Left lobe of liver (tissue), 2 donors: ENCODE results near the gene GASK1A. TPM values are rescaled to one million over a fixed set of nuclear protein-coding genes. Genes with fewer than 3 reads are reported as not detected.
A peak's percentile ranks its signal among the peaks of the same experiment; 100 is the strongest.

Source experiments
- ATAC-seq: fragments of 200-7000 bp; cut with Tn5 transposase; one replicate; pipeline ENCODE4 v1.9.1; 2020; ENCODE audit warnings: mild to moderate bottlenecking, moderate library complexity
- DNase-seq: peaks from one replicate; pipeline ENCODE4 v3.0.0-alpha.2; 2020; ENCODE audit warnings: low spot score
- total RNA-seq: library from RNA; stranded (reverse); gene quantifications from one replicate; pipeline ENCODE4 v1.2.1, GENCODE V29; 2021
- donor health status: DM: no; HTN: no; CAD: no; lungs with moderate emphysema.
- donor health status: DM: no; HTN: yes; CAD: no.

Gene GASK1A
- total RNA-seq, 1 donor from 2014 or later = 19.9 TPM

- no peak for ATAC-seq
Measured at GRCh38 chr3:43030162-43030935, 51.2 kb downstream of the GASK1A start.

GRCh38 chr3:43031485-43031884 is 52.4 kb downstream of the GASK1A start:
- ATAC-seq (peak; percentile 75), DNase-seq (peak; percentile 45)

More at GRCh38 chr3:43030162-43030935, 51.2 kb downstream of the GASK1A start:
- DNase-seq = peak; percentile 31

GRCh38 chr3:43031889-43032545 is 52.9 kb downstream of the GASK1A start:
- ATAC-seq = no peak
- peak; percentile 36 for DNase-seq

GRCh38 chr3:43032646-43033628 is 53.8 kb downstream of the GASK1A start:
- DNase-seq (peak; percentile 40), ATAC-seq (no peak)

GRCh38 chr3:43034200-43034599 is 55.1 kb downstream of the GASK1A start:
- no peak for ATAC-seq
- peak; percentile 21 for DNase-seq

DNA sequence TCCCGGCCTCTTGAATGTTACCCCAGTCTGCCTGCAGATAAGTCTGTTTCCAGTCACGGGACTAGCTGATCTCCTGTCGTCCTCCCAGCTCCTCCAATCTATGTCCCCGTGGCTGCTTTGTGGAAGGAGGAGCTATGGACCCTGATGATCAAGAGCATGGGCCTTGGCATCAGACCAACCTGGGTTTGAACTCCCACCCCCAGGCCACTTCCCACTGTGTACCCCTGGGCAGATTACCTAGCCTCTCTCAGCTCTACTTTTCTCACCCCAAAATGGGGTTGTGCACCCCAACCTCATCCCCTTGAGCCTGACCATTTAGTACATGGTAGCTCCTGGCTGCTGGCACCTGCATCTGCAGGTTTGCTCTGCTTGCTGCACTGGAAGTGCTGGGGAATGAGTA is 55.8 kb downstream of the GASK1A start:
- DNase-seq = peak; percentile 30
- ATAC-seq = no peak

GRCh38 chr3:43035801-43036365 is 56.8 kb downstream of the GASK1A start:
- DNase-seq = peak; percentile 26
- ATAC-seq = no peak

GRCh38 chr3:43036621-43037423 is 57.7 kb downstream of the GASK1A start:
- ATAC-seq (no peak), DNase-seq (peak; percentile 38)

DNA sequence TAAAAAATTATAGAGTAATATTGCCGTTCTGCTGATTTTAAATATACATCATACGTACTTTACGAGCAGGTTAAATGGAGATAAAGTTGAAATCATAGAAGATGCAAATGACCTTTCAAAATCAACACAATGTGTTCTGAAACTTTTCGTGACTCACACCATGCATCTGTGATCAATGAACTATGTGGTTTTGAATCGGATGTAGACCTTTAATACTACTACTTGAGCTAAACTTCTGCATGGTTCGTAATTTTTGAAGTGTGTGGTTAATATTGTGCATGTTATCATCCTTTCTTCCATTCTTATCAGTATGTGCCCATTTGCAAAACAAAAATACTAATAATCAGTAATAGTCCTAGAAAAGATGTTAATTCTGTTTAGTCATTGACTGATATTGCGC is 58.9 kb downstream of the GASK1A start:
- ATAC-seq (no peak), DNase-seq (no peak)

DNA sequence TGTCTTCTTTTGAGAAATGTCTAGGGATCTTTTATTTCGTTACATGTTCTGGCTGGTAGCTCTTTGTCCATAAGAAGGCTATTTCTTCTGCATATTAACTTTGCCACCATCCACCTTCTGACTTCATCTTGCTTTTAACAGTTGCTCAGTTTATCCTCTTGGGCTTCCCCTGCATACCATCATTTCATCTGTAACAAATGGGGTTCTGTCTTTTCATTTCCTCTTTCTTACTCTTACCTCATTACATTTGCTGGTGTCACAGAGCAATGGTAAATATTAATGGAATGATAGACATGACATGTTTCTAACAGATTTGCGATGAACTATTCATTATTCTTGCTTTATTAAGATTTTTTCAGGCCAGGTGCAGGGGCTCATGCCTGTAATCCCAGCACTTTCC is 62.4 kb downstream of the GASK1A start:
- ATAC-seq (no peak), DNase-seq (no peak)

DNA sequence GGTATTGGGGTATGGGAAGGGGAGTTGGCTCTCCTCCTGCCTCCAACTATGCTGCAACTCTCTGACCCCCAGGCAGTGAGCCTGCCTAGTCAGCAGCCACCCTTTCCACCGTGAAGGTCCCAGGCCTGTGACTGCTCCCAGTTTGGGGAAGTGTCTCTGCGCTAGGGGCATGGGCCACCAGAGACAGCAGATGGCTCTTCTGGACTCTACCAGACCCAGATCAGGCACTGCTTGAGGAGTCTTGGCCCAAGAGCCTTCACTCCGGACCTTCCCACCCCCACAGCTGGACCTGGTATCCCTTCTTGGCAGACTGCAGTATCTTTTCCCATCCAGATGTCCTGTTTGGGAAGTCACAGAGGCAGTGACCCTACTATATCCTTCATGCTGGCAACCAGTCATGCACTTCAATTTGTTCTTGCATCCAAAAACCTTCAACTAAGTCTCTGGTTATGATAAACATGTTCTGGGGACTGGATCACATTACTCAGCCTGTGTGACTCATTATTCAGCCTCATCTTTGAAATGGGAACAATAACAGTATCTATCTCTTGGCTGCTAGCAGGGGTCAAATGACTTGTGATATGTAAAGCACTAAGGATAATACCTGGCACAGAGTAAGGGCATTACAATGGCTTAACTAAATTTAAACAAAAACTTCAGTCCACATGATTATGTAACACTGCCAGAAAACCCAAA is 64.1 kb downstream of the GASK1A start:
- ATAC-seq (peak; percentile 37), DNase-seq (peak; percentile 43)

DNA sequence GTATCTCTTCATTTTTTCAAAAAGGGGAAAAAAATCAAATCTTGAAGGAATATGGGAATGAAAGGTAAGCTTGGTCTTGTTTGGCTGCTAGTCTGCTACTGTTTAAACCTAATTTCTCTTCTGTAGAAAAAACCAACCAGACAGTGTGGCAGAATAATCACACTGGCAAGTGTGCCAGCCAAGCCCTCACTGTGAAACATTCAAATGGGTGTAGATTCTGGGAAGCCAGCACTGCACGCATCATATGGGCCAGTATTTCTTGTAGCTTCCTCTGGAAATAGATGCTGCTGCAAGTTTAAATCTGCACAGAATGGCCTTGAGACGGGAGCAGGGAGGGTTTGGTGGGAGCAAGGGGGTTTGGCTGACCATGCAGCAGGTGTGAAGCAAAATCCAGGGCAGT is 64.7 kb downstream of the GASK1A start:
- peak; percentile 54 for ATAC-seq
- peak; percentile 21 for DNase-seq

- DNase-seq (peak; percentile 74), ATAC-seq (peak; percentile 62)
Measured at GRCh38 chr3:43045079-43045478, 66.0 kb downstream of the GASK1A start.

GRCh38 chr3:43046583-43046982 is 67.5 kb downstream of the GASK1A start:
- ATAC-seq (no peak), DNase-seq (no peak)

DNA sequence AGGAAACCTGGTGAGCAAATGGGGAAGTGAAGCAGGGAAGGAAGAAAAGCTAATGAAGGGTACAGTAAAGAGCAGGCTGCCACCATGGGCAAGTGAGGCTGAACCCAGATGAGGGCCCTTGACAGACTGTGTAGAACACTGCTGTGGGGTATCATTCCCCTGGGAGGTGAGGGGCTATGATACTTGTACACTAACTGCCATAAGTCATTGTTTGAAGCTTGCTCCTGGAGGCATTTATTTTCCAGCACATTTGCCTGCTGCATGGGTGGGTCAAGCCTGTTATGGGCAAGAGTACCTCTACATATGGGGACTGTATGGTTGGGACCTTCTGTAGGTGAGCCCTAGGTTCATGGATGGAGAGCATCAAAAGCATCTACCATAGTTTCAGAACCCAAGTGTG is 69.4 kb downstream of the GASK1A start:
- DNase-seq (peak; percentile 8), ATAC-seq (no peak)

- peak; percentile 22 for DNase-seq
- no peak for ATAC-seq
Measured at GRCh38 chr3:43053291-43053690, 74.2 kb downstream of the GASK1A start.

DNA sequence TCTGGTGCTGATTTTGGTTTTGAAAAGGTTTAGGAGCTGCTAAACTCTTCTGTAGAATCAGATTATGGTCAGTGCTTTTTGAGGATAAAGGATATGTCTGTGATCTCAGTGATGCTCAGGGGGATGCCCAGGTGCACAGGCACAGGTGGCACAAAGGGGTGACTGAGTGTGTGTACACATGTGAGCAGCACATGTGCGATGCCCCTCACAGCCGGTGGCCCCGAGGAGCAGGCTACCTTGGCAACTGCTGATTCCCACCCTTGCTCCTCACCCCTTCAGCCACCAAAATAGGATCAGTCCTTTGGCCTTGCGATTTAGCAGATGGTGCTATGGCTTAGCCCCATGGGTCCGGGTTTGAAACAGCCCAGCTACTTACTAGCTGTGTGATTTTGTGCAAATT is 75.6 kb downstream of the GASK1A start:
- ATAC-seq = no peak
- DNase-seq = peak; percentile 31

- no peak for ATAC-seq
- peak; percentile 21 for DNase-seq
Measured at GRCh38 chr3:43055393-43055792, 76.3 kb downstream of the GASK1A start.
